Measurements from ENCODE around the gene B3GAT1.
"Not testable (repeated sequence)": the region's sequence is repeated elsewhere in the genome, so short reads cannot be mapped to it uniquely, and the experiment has no call there.

B3GAT1 gene

DNA sequence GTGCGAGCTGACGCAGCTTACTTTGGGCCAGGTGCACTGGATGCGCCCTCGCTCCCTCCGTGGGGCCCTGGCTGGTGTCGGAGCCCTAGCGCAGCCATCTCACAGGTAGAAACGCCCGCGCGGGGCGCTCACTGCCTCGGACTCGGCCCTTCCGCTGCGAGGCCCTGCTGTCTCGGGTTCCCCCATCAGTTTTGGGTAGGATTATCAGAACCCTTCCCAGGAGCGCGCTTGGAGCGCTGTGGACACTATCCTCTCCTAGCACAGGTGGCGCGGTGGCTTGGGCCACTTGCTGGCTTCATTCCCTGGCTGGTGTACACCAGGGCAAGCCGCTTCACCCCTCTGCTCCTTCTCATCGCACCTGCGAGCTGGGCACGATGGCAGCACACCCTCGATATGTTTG lies 35.7 kb upstream of the B3GAT1 start:
- no peak overlapping the region for H3K27ac ChIP-seq
- TF ChIP-seq, protein P1, sequence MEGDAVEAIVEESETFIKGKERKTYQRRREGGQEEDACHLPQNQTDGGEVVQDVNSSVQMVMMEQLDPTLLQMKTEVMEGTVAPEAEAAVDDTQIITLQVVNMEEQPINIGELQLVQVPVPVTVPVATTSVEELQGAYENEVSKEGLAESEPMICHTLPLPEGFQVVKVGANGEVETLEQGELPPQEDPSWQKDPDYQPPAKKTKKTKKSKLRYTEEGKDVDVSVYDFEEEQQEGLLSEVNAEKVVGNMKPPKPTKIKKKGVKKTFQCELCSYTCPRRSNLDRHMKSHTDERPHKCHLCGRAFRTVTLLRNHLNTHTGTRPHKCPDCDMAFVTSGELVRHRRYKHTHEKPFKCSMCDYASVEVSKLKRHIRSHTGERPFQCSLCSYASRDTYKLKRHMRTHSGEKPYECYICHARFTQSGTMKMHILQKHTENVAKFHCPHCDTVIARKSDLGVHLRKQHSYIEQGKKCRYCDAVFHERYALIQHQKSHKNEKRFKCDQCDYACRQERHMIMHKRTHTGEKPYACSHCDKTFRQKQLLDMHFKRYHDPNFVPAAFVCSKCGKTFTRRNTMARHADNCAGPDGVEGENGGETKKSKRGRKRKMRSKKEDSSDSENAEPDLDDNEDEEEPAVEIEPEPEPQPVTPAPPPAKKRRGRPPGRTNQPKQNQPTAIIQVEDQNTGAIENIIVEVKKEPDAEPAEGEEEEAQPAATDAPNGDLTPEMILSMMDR (conservative IDR thresholded peaks at IDR 0.05) = no peak

DNA sequence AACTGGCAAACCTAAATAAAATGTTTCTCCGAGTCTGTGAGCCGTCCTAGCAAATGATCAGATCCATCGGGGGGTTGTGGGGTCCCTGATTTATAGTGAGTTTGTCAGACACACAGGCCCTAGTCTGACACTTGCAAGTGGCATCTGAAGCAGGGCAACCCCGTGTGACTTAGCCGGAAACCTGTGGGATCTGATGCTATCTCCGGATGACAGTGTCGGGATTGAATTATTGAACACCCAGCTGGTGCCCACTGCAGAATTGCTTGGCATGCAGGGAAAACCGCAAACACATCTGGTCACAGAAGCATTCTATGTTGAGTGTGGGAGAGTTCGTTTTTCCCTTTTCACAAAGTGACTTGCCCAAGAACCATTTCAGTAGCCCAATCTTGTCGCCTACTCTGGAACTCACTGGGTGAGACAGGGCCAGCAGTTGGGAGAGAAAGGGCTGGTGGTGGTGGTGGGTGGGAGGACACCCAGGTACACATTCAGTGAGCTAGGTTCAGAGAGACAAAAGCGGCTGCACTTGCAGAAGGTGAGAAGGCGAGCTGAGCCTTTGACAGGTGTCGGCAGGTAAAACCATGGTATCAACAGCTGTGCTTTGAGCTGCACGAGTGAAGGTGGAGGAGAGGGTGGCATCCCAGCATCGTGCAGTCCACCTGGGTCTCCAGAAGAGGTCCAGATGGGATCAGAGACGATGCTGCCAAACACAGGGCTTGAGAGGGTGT lies 33.7 kb upstream of the B3GAT1 start:
- H3K27ac ChIP-seq = no peak overlapping the region
- TF ChIP-seq, protein P1 (conservative IDR thresholded peaks at IDR 0.05) = no peak

DNA sequence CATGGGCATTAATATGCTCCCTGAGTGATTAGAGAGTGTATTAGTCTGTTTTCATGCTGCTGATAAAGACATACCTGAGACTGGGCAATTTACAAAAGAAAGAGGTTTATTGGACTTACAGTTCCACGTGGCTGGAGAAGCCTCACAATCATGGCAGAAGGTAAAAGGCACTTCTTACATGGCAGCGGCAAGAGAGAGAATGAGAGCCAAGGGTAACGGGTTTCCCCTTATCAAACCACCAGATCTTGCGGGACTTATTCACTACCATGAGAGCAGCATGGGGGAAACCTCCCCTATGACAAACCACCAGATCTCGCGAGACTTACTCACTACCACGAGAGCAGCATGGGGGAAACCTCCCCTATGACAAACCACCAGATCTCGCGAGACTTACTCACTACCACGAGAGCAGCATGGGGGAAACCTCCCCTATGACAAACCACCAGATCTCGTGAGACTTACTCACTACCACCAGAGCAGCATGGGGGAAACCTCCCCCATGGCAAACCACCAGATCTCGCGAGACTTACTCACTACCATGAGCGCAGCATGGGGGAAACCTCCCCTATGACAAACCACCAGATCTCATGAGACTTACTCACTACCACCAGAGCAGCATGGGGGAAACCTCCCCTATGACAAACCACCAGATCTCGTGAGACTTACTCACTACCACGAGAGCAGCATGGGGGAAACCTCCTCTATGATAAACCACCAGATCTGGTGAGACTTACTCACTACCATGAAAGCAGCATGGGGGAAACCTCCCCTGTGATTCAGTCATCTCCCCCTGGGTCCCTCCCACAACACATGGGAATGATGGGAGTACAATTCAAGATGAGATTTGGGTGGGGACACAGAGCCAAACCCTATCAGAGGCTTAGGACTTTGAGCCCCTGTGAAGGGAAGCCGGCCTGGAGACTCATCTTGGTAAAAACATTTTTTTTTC lies 32.4 kb upstream of the B3GAT1 start:
- H3K27ac ChIP-seq = not testable (repeated sequence)

DNA sequence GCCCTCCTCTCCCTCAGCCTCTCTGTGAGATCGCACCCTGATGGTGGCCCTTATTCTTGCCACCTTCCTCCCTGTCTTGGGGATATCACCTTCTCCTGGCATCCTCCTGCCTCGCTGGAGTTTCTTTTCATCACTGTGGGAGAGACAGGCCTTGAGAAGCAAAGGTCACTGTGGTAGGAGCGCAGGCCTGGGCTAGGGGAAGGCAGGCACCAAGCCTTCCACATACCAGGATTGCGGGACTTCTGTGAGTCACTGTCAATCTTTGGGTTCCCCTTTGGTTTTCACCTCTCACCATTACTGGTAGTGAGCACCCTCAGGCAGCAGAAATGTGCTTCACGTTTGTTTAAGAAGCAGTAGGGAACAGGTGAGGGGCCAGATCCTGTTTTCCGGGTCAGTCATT lies 31.2 kb upstream of the B3GAT1 start:
- no peak overlapping the region for H3K27ac ChIP-seq
- TF ChIP-seq, protein P1 (conservative IDR thresholded peaks at IDR 0.05) = no peak

DNA sequence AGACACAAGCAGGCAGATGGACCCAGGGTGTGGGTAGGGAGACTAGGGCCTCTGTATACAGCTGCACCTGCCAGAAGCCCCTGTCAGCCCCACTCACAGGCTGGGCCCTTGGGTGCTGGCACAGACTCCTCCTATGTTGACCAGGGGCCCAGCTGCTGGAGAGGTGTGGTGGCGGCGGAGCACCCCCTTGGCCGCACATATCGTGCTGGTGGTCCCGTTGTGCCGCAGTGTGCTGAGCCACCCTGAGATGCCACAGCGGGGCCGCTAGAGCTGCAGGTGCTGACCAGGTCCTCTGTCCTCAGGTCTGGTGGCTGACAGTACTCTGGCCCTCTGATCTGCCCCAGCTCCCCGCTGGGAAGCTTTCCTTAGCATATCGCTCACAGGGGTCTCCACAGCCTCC lies 30.2 kb upstream of the B3GAT1 start:
- H3K27ac ChIP-seq = no peak overlapping the region
- TF ChIP-seq, protein P1 (conservative IDR thresholded peaks at IDR 0.05) = no peak

DNA sequence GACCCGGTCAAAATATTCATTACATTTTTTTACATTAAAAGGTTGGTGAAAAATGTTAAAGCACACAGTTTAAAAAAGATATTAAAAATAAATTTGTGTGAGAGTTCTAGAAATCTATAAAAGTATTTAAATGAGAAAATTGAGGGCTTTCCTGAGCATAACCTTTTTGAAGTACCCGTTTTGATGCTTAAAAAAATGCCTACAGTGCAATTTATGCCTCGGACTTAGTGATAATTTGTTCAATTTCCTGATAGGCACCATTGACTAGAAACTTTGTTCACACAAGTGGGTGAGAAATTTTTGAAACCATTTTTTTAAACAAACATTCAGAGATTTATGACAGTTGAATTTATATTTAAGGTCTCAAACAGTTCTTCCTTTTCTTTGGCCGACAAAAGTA lies 29.7 kb upstream of the B3GAT1 start:
- TF ChIP-seq, protein P1 (conservative IDR thresholded peaks at IDR 0.05) = no peak
- H3K27ac ChIP-seq = no peak overlapping the region

DNA sequence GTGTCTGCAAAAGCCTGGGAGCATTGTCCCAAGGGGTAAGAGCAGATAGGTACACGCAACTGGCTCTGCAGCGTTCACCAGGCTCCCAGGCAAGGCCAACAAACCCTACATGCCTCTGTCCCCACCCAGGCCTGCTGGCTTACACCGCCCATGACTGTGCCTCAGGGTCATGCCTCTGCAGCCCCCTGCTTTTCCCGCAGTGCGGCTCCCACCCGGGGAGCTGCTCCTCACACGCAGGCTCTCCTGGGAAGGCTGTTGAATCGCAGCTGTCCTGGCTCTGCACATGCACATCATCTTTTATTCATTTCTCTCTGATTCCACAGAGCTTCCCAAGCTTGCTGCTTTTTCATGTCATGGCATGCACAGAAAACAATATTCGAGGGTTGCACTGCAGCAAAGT lies 29.2 kb upstream of the B3GAT1 start:
- TF ChIP-seq, protein P1 (conservative IDR thresholded peaks at IDR 0.05) = no peak
- no peak overlapping the region for H3K27ac ChIP-seq

All from VCaP (cell line).